Eye (tissue), 1 donor: Measurements from ENCODE around the gene RPS6KL1.

Experiments used
- DNase-seq: peaks from one replicate; pipeline ENCODE4 v3.0.0-alpha.2; 2015

The RPS6KL1 gene

GRCh38 chr14:74911704-74912103 lies 11.4 kb downstream of the RPS6KL1 start:
- no peak for DNase-seq

DNA sequence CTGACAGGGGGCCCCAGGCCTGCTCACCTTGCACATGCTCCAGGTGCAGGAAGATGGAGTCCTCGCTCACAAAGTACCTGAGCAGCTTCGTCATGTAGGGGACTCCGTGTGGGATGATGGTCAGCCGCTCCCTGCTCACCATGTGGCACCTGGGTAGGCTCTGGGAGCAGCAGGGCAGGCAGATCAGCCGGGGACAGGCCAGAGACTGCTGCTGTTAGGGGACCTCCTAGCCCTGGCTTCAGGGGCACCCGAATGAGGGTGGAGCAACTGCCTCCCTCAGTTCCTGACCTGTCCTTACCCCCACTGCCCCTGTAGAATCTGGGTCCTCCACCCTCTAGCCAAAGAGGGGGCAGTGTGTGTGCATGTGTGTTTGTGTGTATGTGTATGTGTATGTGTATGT lies 11.8 kb downstream of the RPS6KL1 start:
- no peak for DNase-seq

DNA sequence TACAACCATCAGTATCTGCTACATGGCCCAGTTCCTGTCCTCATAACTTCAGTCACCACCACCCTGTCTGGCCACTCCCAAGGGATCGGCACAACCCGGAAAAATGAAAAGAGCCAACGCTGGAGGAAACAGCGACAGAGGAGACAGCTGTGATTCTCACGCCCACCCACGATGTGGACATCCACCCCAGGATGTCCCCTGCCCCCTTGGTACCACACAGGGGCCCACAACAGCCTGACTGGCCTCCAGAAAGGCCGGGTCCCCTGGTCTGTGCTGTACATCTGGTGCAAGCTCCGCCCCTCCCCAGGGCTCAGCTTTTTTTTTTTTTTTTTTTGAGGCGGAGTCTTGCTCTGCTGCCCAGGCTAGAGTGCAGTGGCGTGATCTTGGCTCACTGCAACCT lies 12.5 kb downstream of the RPS6KL1 start:
- no peak for DNase-seq

GRCh38 chr14:74909911-74910310 lies 13.1 kb downstream of the RPS6KL1 start:
- no peak for DNase-seq

DNA sequence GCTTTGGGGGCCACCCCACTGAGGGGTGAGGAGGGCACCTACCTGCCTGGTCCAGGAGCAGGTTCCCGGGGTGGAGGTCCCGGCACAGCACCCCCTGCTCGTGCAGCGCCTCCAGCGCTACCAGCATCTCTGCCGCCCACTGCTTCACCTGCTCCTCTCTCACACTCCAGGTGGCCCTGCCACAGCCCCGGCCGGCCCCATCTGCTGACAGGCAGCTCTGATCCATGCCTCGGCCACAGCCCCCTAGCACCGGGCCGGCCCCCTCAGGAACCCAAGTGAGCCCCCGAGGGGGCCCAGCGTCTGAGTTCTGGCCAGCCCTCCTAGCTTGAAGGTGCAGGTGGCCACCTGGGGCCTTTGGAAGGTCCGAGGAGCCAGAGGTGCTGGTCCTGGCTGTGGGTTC lies 13.6 kb downstream of the RPS6KL1 start:
- DNase-seq: no peak

- DNase-seq: no peak
These were observed 14.2 kb downstream of the RPS6KL1 start for GRCh38 chr14:74908861-74909341.

DNA sequence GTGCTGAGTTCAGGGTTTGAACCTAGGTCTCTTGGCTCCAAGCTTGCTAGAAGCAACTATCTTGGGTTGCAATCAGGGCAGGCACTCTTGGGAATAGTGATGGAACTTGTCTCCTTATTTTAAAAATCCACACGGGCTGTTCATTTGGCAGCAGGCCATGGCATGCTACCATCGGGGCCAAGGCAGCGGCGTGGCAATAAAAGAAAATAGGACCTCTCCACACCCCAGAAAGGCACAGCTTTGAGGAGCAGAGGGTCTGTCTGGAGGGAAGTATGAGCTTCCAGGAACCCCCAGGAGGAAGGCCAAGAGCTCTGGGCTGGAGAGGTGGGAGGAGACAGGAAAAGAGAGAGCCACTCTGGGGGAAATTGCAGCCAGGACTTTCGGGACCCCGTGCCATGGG lies 15.3 kb downstream of the RPS6KL1 start:
- no peak for DNase-seq

GRCh38 chr14:74906925-74907521 lies 16.0 kb downstream of the RPS6KL1 start:
- no peak for DNase-seq

- peak; percentile 84 for DNase-seq
These were observed 17.4 kb downstream of the RPS6KL1 start for GRCh38 chr14:74905595-74906142.

- DNase-seq: no peak
These were observed 18.2 kb downstream of the RPS6KL1 start for GRCh38 chr14:74904635-74905503.

- no peak for DNase-seq
These were observed 19.9 kb downstream of the RPS6KL1 start for GRCh38 chr14:74902941-74903705.

DNA sequence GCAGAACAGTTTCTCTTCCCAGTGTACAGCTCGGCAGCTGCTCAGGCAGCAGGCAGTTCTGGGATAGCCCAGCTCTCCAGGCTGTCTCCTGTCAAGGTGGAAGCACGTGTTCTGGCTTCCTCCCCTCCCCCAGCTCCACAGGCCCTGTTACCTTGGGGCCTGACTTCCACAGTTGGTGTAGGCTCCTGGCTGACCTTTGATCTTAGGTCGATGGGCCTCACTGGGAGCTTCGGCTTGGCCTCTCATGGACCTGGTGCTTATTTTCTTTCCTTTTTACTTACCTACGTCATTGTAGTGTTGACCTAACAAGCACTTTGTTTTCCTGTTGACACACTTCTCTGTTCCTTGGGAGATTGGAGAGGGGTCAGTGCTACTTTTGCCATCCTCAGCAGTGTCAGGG lies 24.4 kb downstream of the RPS6KL1 start:
- no peak for DNase-seq

DNA sequence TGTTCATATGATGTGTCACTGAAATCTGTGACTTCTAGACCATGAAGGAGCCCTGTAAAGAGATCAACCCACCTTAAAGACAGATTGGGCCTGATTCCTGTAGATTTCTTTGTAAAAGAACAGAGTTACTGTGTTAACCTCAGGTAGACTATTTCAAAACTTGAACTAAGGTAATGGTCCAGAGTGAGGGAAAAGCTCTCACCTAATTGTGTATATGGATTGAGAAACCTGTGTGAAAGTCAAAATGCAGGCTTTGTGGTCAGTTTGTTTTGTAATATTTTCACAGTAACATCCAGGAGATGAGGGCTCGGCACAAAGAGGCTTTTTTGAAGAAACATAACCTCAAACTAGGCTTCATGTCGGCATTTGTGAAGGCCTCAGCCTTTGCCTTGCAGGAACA lies 25.0 kb downstream of the RPS6KL1 start:
- DNase-seq: no peak

- DNase-seq: no peak
These were observed 25.4 kb downstream of the RPS6KL1 start for GRCh38 chr14:74897642-74898041.

DNA sequence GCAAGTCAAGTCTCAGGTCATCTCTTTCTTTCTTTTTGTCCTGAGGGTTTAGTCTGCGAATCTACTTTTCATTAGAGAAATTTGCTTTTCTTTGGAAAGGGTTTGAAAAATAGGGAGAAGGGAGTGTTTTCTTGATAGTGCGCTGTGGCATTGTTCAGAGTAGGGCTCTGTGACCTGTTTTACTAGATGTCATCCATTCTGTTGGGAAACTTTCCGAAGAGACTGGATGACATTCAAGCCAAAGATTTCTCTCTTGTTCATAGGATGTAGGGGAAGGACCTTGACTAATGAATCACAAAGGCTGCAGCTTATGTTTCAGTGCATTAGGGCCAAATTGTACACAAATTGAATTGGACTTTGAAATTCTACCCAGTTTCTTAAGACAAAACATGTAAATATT lies 26.7 kb downstream of the RPS6KL1 start:
- DNase-seq: no peak

DNA sequence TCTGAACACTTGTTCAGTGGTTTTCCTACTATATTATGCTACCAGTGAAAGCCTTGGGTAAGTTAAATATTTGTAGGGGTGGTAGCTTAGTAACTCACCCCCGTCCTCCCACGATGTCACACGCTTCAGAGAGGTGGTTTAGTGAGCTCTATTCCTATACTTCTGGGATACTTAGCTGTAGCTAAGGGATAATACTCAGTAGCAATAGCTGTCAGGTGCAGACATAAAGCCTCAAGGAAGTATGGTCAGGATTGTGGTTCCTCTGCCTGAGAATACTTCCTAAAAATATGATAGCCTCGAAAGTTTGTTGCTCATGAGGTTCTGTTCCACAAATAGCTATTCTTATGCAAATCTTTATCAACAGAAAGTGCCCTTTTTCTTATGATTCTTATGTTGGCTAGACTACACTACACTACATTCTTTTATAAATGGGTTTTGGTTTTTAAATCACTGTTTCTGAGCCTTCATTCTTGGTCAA lies 29.4 kb downstream of the RPS6KL1 start:
- DNase-seq: no peak

- DNase-seq: no peak
These were observed 30.3 kb downstream of the RPS6KL1 start for GRCh38 chr14:74892745-74893144.

GRCh38 chr14:74891870-74892269 lies 31.2 kb downstream of the RPS6KL1 start:
- DNase-seq: no peak

DNA sequence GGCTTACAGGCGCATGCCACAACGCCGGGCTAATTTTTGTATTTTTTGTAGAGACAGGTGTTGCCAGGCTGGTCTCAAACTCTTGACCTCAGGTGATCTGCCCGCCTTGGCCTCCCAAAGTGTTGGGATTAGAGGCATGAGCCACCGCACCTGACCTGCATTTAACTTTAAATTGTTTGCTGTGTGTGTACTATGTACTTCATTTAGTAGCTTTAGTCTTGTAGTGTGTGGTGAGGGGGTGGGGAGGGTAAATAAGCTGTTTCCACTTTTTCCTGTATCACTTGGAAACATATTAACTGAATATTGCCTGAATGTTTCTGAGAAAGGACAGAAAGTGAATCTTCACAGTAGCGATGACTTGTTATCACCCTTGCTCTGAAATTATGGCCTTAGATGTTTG lies 32.8 kb downstream of the RPS6KL1 start:
- DNase-seq: no peak

DNA sequence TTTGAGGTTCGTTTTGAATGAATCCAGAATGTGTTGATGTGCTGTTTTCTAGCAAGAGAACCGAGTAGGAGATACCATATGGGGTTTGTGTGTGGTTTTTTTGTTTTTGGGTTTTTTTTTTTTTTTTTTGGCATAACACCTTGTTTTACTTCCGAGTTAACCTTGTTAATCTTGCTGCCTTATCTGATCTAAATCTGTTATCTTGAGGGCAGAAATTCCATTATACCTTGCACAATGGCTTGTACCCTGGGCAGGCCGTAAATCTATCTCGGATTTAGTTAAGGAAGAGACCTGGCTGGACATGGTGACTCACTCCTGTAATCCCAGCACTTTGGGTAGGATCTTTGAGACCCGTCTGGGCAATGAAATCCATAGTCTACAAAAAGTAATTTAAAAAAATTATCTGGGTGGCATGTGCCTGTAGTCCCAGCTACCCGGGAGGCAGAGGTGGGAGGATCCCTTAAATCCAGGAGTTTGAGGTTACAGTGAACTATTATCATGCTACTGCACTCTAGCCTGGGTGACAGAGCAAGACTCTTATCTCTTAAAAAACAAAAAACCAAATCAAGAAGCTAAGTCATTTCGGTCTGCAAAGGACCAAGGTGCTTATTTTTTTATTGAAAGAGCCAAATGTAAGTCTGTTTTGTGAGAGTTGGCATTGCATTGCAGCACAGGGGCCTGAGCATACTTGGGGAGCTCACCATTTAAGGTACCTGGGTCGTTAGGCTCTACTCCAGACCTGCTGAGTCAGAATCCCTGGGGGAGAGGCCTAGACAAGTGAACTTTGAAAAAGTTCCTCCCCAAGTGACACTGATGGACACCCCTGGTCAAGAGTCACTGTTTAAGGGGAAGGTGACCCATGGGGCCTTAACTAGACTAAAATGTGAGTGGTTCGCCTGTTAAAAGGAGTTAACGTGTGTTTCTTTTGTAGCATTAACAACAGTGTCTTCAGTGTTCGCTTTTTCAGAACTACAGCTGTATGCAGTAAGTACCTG lies 34.6 kb downstream of the RPS6KL1 start:
- DNase-seq: no peak

- DNase-seq: no peak
These were observed 37.1 kb downstream of the RPS6KL1 start for GRCh38 chr14:74886001-74886400.
